ENCODE data around the gene ANKRD53.

Gene ANKRD53

GRCh38 chr2:70936165-70936978 lies 42.1 kb upstream of the ANKRD53 start:
- no peak overlapping the region for H4K8ac ChIP-seq (ENCODE audit: low read depth, low read length)
- peaks cover 44 to 48% of the 10 kb centered on the region in 2 donors for H3K4me1 ChIP-seq (ENCODE audit: control insufficient read depth in 2 of 2, insufficient read depth in 1 of 2, low read depth in 1 of 2, low read length in 2 of 2)
- no CpG with 5 or more reads among the region's 10 CpGs for WGBS, 2 donors (ENCODE audit: extremely low coverage in 2 of 2, insufficient read length in 2 of 2, insufficient replicate concordance in 1 of 2)

GRCh38 chr2:70936979-70937811 lies 41.2 kb upstream of the ANKRD53 start:
- H3K9me3 ChIP-seq (replicated peaks in 1 of 2; ENCODE audit: control insufficient read depth in 2 of 2, insufficient read depth in 1 of 2, low read depth in 1 of 2, low read length in 2 of 2), result no peaks in the 10 kb centered on the region
- peak overlapping the region; percentile 58 for H3K14ac ChIP-seq (ENCODE audit: low read length)
- WGBS, 2 donors (ENCODE audit: extremely low coverage in 2 of 2, insufficient read length in 2 of 2, insufficient replicate concordance in 1 of 2), result no CpG with 5 or more reads among the region's 10 CpGs
- H3K4me1 ChIP-seq (ENCODE audit: control insufficient read depth in 2 of 2, insufficient read depth in 1 of 2, low read depth in 1 of 2, low read length in 2 of 2), result peaks cover 46 to 49% of the 10 kb centered on the region in 2 donors
- H4K91ac ChIP-seq (ENCODE audit: low read depth, low read length, poor library complexity), result peak overlapping the region; percentile 34
- peak overlapping the region; percentile 77 for H2BK5ac ChIP-seq (ENCODE audit: low read length)
- H2BK12ac ChIP-seq (ENCODE audit: low read length), result peak overlapping the region; percentile 60
- no peak overlapping the region for H3K23ac ChIP-seq (ENCODE audit: low read depth, low read length, poor library complexity)
- H3K27ac ChIP-seq (replicated peaks; ENCODE audit: low read length), result no peak overlapping the region
- H2BK120ac ChIP-seq (ENCODE audit: low read depth, low read length), result peak overlapping the region; percentile 26
- H3K4me2 ChIP-seq (ENCODE audit: insufficient read depth, low read length, poor library complexity, severe bottlenecking), result no peak overlapping the region
- peak overlapping the region; percentile 94 for H2AK5ac ChIP-seq (ENCODE audit: low read depth, low read length)
- H4K8ac ChIP-seq (ENCODE audit: low read depth, low read length), result no peak overlapping the region
- H3K36me3 ChIP-seq (replicated peaks in 1 of 2; ENCODE audit: control insufficient read depth in 2 of 2, insufficient read depth in 2 of 2, low read length in 2 of 2), result peaks cover 0 to 7% of the 10 kb centered on the region in 2 donors
- no peaks in the 10 kb centered on the region for H3K79me1 ChIP-seq (ENCODE audit: low read depth, low read length)
- H2AFZ ChIP-seq (ENCODE audit: low read length), result peak overlapping the region; percentile 3
- H2BK15ac ChIP-seq (ENCODE audit: low read length), result peak overlapping the region; percentile 63
- peak overlapping the region; percentile 73 for H3K18ac ChIP-seq (ENCODE audit: low read length)
- no peak overlapping the region for H3K9ac ChIP-seq (ENCODE audit: low read depth, low read length, poor library complexity)
- DNase-seq (ENCODE audit: low spot score), result no peak
- H3K27me3 ChIP-seq (ENCODE audit: control insufficient read depth in 3 of 3, insufficient read depth in 3 of 3, low read depth in 1 of 3, low read length in 3 of 3), result peaks cover 0 to 2% (median 0%) of the 10 kb centered on the region in 3 experiments
- H3K4me3 ChIP-seq (ENCODE audit: low read length in 2 of 2), result no peak overlapping the region
- no peak overlapping the region for H3K4ac ChIP-seq (ENCODE audit: low read length)

More at GRCh38 chr2:70936165-70936978, 42.1 kb upstream of the ANKRD53 start:
- H3K18ac ChIP-seq (ENCODE audit: low read length), result peak overlapping the region; percentile 41
- no peak for DNase-seq (ENCODE audit: low spot score)
- H2BK5ac ChIP-seq (ENCODE audit: low read length), result no peak overlapping the region
- H4K91ac ChIP-seq (ENCODE audit: low read depth, low read length, poor library complexity), result no peak overlapping the region
- H3K4me3 ChIP-seq (ENCODE audit: low read length in 2 of 2), result peak overlapping the region in 1 of 2 donors; percentile 15
- H3K4ac ChIP-seq (ENCODE audit: low read length), result no peak overlapping the region
- no peaks in the 10 kb centered on the region for H3K79me1 ChIP-seq (ENCODE audit: low read depth, low read length)
- no peaks in the 10 kb centered on the region for H3K27me3 ChIP-seq (ENCODE audit: control insufficient read depth in 3 of 3, insufficient read depth in 3 of 3, low read depth in 1 of 3, low read length in 3 of 3)
- H3K36me3 ChIP-seq (replicated peaks in 1 of 2; ENCODE audit: control insufficient read depth in 2 of 2, insufficient read depth in 2 of 2, low read length in 2 of 2), result peaks cover 0 to 7% of the 10 kb centered on the region in 2 donors
- peak overlapping the region; percentile 48 for H2BK12ac ChIP-seq (ENCODE audit: low read length)
- H3K4me2 ChIP-seq (ENCODE audit: insufficient read depth, low read length, poor library complexity, severe bottlenecking), result no peak overlapping the region
- H3K9me3 ChIP-seq (replicated peaks in 1 of 2; ENCODE audit: control insufficient read depth in 2 of 2, insufficient read depth in 1 of 2, low read depth in 1 of 2, low read length in 2 of 2), result no peaks in the 10 kb centered on the region
- H2BK15ac ChIP-seq (ENCODE audit: low read length), result peak overlapping the region; percentile 40
- H3K14ac ChIP-seq (ENCODE audit: low read length), result no peak overlapping the region
- peak overlapping the region; percentile 94 for H2AK5ac ChIP-seq (ENCODE audit: low read depth, low read length)
- no peak overlapping the region for H2BK120ac ChIP-seq (ENCODE audit: low read depth, low read length)
- H3K27ac ChIP-seq (replicated peaks; ENCODE audit: low read length), result no peak overlapping the region
- peak overlapping the region; percentile 3 for H2AFZ ChIP-seq (ENCODE audit: low read length)
- no peak overlapping the region for H3K9ac ChIP-seq (ENCODE audit: low read depth, low read length, poor library complexity)
- H3K23ac ChIP-seq (ENCODE audit: low read depth, low read length, poor library complexity), result no peak overlapping the region

GRCh38 chr2:70937866-70938585 lies 40.4 kb upstream of the ANKRD53 start:
- H3K14ac ChIP-seq (ENCODE audit: low read length), result no peak overlapping the region
- DNase-seq (ENCODE audit: low spot score), result no peak
- H2BK120ac ChIP-seq (ENCODE audit: low read depth, low read length), result peak overlapping the region; percentile 38
- H2AFZ ChIP-seq (ENCODE audit: low read length), result no peak overlapping the region
- H3K4me3 ChIP-seq (ENCODE audit: low read length in 2 of 2), result no peak overlapping the region
- H4K8ac ChIP-seq (ENCODE audit: low read depth, low read length), result no peak overlapping the region
- H3K79me1 ChIP-seq (ENCODE audit: low read depth, low read length), result no peaks in the 10 kb centered on the region
- peak overlapping the region; percentile 89 for H3K18ac ChIP-seq (ENCODE audit: low read length)
- no peaks in the 10 kb centered on the region for H3K9me3 ChIP-seq (replicated peaks in 1 of 2; ENCODE audit: control insufficient read depth in 2 of 2, insufficient read depth in 1 of 2, low read depth in 1 of 2, low read length in 2 of 2)
- H2AK5ac ChIP-seq (ENCODE audit: low read depth, low read length), result peak overlapping the region; percentile 94
- H3K4me1 ChIP-seq (ENCODE audit: control insufficient read depth in 2 of 2, insufficient read depth in 1 of 2, low read depth in 1 of 2, low read length in 2 of 2), result peaks cover 54 to 57% of the 10 kb centered on the region in 2 donors
- peak overlapping the region; percentile 27 for H2BK12ac ChIP-seq (ENCODE audit: low read length)
- no peak overlapping the region for H3K23ac ChIP-seq (ENCODE audit: low read depth, low read length, poor library complexity)
- WGBS, 2 donors (ENCODE audit: extremely low coverage in 2 of 2, insufficient read length in 2 of 2, insufficient replicate concordance in 1 of 2), result no CpG with 5 or more reads among the region's 10 CpGs
- peaks cover 0 to 2% (median 0%) of the 10 kb centered on the region in 3 experiments for H3K27me3 ChIP-seq (ENCODE audit: control insufficient read depth in 3 of 3, insufficient read depth in 3 of 3, low read depth in 1 of 3, low read length in 3 of 3)
- H3K9ac ChIP-seq (ENCODE audit: low read depth, low read length, poor library complexity), result no peak overlapping the region
- H3K27ac ChIP-seq (replicated peaks; ENCODE audit: low read length), result no peak overlapping the region
- H4K91ac ChIP-seq (ENCODE audit: low read depth, low read length, poor library complexity), result no peak overlapping the region
- H2BK5ac ChIP-seq (ENCODE audit: low read length), result peak overlapping the region; percentile 77
- peak overlapping the region; percentile 56 for H3K4ac ChIP-seq (ENCODE audit: low read length)
- H3K36me3 ChIP-seq (replicated peaks in 1 of 2; ENCODE audit: control insufficient read depth in 2 of 2, insufficient read depth in 2 of 2, low read length in 2 of 2), result peaks cover 0 to 4% of the 10 kb centered on the region in 2 donors
- H2BK15ac ChIP-seq (ENCODE audit: low read length), result peak overlapping the region; percentile 63
- H3K4me2 ChIP-seq (ENCODE audit: insufficient read depth, low read length, poor library complexity, severe bottlenecking), result no peak overlapping the region

Measured in neuronal stem cell (in vitro differentiated cells).